K562 (cell line): Measurements from ENCODE around the gene GHDC. TPM values are rescaled to one million over a fixed set of nuclear protein-coding genes. Genes with fewer than 3 reads are reported as not detected.
A peak's percentile ranks its signal among the peaks of the same experiment; 100 is the strongest.

Experiments
- ATAC-seq: fragments of 200-7000 bp; cut with Tn5 transposase; 3 replicates; pipeline ENCODE4 v1.9.1; 2020; ENCODE audit warnings: moderate library complexity
- BruUV-seq: library from RNA; stranded (reverse); fragments of 400-500 nt; replicated peaks from 2 replicates; lab custom pipeline; 2021; lab: Mats Ljungman, UMichigan
- CTCF ChIA-PET: fragments of 300-600 bp; formaldehyde crosslinking; extraction: SDS; loops from one replicate; lab custom pipeline; 2021; ENCODE audit warnings: low intra/inter-chr PET ratio; lab: Yijun Ruan, JAX
- POLR2A ChIA-PET: fragments of 300-600, 350-650 bp; sonication (Branson Sonifier 250); formaldehyde crosslinking; extraction: SDS; loops from one replicate; lab custom pipeline; 2021; ENCODE audit warnings: antibody characterized with exemption, inconsistent platforms; lab: Yijun Ruan, JAX
- DNase-seq, 4 experiments: peaks; one replicate each; pipeline versions ENCODE4 v3.0.0 to v3.0.0-alpha.2; 2011 to 2018; ENCODE audit warnings: low spot score in 3 of 4, mixed read lengths in 3 of 4; ENCODE audit errors: extremely low read depth in 1 of 4
- FAIRE-seq: peaks from 2 replicates; lab custom pipeline; 2011; peaks lifted over from hg19 to GRCh38; lab: Jason Lieb, UNC
- H2AFZ ChIP-seq: 2 replicates; pipeline ENCODE4 v1.6.0; 2011; ENCODE audit warnings: low read depth, low read length, control low read depth, inconsistent platforms
- H3K27ac ChIP-seq: fragments of 200-600 bp; 3 replicates; pipeline ENCODE4 v1.8.0; 2011; ENCODE audit warnings: low read depth, mild to moderate bottlenecking, control low read depth, inconsistent platforms, low read length, moderate library complexity, mixed read lengths; ENCODE audit errors: extremely low read depth
- H3K27me3 ChIP-seq, 2 experiments: fragments of 300-600 bp in 1 of 2; 2 replicates in 1 of 2; 3 replicates in 1 of 2; pipeline versions ENCODE4 v1.6.0 to v1.8.0; 2011; ENCODE audit warnings: inconsistent platforms in 2 of 2, low read length in 2 of 2, mild to moderate bottlenecking in 1 of 2, mixed read lengths in 1 of 2, moderate library complexity in 1 of 2; ENCODE audit not compliant: control insufficient read depth in 2 of 2, insufficient read depth in 2 of 2
- H3K36me3 ChIP-seq: fragments of 300-600 bp; 3 replicates; pipeline ENCODE4 v1.8.0; 2011; ENCODE audit warnings: mild to moderate bottlenecking, low read length, inconsistent platforms; ENCODE audit not compliant: control insufficient read depth, insufficient read depth
- H3K4me1 ChIP-seq, 2 experiments: fragments of 200-600 bp in 1 of 2; replicated peaks in 1 of 2; 2 replicates in 1 of 2; 3 replicates in 1 of 2; pipeline versions ENCODE4 v1.5.1 to v1.8.0; 2011; ENCODE audit warnings: inconsistent platforms in 2 of 2, low read length in 2 of 2, mild to moderate bottlenecking in 1 of 2, mixed read lengths in 1 of 2, moderate library complexity in 1 of 2; ENCODE audit not compliant: control insufficient read depth in 2 of 2, insufficient read depth in 2 of 2
- H3K4me2 ChIP-seq: 2 replicates; pipeline ENCODE4 v1.6.1; 2011; ENCODE audit warnings: low read length, control low read depth, inconsistent platforms, mixed read lengths; ENCODE audit not compliant: insufficient read depth
- H3K4me3 ChIP-seq: fragments of 200-600 bp; sonication (generic), shearing (Covaris generic); 2 replicates; pipeline ENCODE4 v1.5.1; 2016; ENCODE audit warnings: control low read depth, inconsistent platforms
- H3K79me2 ChIP-seq: fragments of 200-600 bp; 3 replicates; pipeline ENCODE4 v1.8.0; 2011; ENCODE audit warnings: low read length, inconsistent platforms; ENCODE audit not compliant: control insufficient read depth, insufficient read depth
- H3K9ac ChIP-seq, 2 experiments: 2 replicates each; pipeline versions ENCODE4 v1.6.0 to v1.6.1; 2011; ENCODE audit warnings: low read depth in 2 of 2, low read length in 2 of 2, control low read depth in 1 of 2, inconsistent platforms in 1 of 2, mild to moderate bottlenecking in 1 of 2, mixed read lengths in 1 of 2; ENCODE audit not compliant: insufficient read depth in 1 of 2
- H3K9me1 ChIP-seq: one replicate; pipeline ENCODE4 v1.6.0; 2011; ENCODE audit warnings: inconsistent platforms, mild to moderate bottlenecking, low read length, moderate library complexity; ENCODE audit not compliant: control insufficient read depth, insufficient read depth
- H3K9me3 ChIP-seq: replicated peaks from 2 replicates; pipeline ENCODE4 v1.5.1; 2011; ENCODE audit warnings: low read depth, low read length, inconsistent platforms; ENCODE audit not compliant: control insufficient read depth, insufficient read depth
- H4K20me1 ChIP-seq: replicated peaks from 2 replicates; pipeline ENCODE4 v1.6.1; 2011; ENCODE audit warnings: low read length, inconsistent platforms, mixed read lengths; ENCODE audit not compliant: control insufficient read depth, insufficient read depth
- ATF3 ChIP-seq, 2 experiments: fragments of 450-650 bp in 1 of 2; sonication (generic) in 1 of 2; formaldehyde crosslinking in 1 of 2; IDR thresholded peaks in 1 of 2; conservative IDR thresholded peaks in 1 of 2; 2 replicates each; pipeline versions ENCODE4 v1.6.1 to v1.8.1; 2016 to 2023; ENCODE audit warnings: mild to moderate bottlenecking in 2 of 2, moderate library complexity in 2 of 2, inconsistent platforms in 1 of 2, missing genetic modification reagents in 1 of 2
- BCLAF1 ChIP-seq, 2 experiments: fragments of 450-650 bp in 1 of 2; IDR thresholded peaks; 2 replicates each; pipeline ENCODE4 v1.6.1; 2011 to 2017; ENCODE audit warnings: low read depth in 2 of 2, antibody characterized with exemption in 1 of 2, borderline replicate concordance in 1 of 2, low read length in 1 of 2, mild to moderate bottlenecking in 1 of 2, mixed read lengths in 1 of 2; ENCODE audit not compliant: control insufficient read depth in 1 of 2
- SPI1 ChIP-seq: IDR thresholded peaks from 2 replicates; pipeline ENCODE4 v1.6.1; 2011; ENCODE audit warnings: low read depth, low read length, control low read depth, borderline replicate concordance
- THRB ChIP-seq: fragments of 450-650 bp; formaldehyde crosslinking; conservative IDR thresholded peaks from 2 replicates; pipeline ENCODE4 v1.4.0; 2022; ENCODE audit warnings: mild to moderate bottlenecking, missing genetic modification characterization
- ZNF24 ChIP-seq: fragments of 450-650 bp; IDR thresholded peaks from 2 replicates; pipeline ENCODE4 v1.6.1; 2016
- WGBS: fragments of 100-300 bp; shearing (Covaris generic); methylation state at CpG from one replicate; pipeline ENCODE4 v1.1.6; 2016; ENCODE audit warnings: low coverage, mixed read lengths; ENCODE audit not compliant: insufficient coverage; ENCODE audit errors: missing lambda C conversion rate; 5-methylcytosine and 5-hydroxymethylcytosine counted together
- in situ Hi-C: fragments of 300-500 bp; cut with MboI; formaldehyde crosslinking; loops from 4 replicates; pipeline ENCODE4 v1.15.0; 2018; ENCODE audit warnings: inconsistent platforms, mixed read lengths
- intact Hi-C: fragments of 100-400 bp; cut with micrococcal nuclease; formaldehyde crosslinking; loops from 2 replicates; pipeline ENCODE4 v1.14.2; 2022
- polyA plus RNA-seq, 8 experiments: library from polyadenylated mRNA; depleted of rRNA in 4 of 8; stranded (reverse) in 5 of 8; unstranded in 3 of 8; fragments of >200 nt; fragmentation: Nextera tagmentation in 2 of 8; fragmentation: Illumina TruSeq in 1 of 8; extraction: Ambion mirVana in 2 of 8; extraction: Trizol in 1 of 8; gene quantifications; 2 replicates each; pipeline versions ENCODE4 v1.2.1 to v1.2.3, GENCODE V29; 2011 to 2014; ENCODE audit warnings: inconsistent platforms in 1 of 8, missing spikeins in 1 of 8
- total RNA-seq, 7 experiments: library from RNA; depleted of rRNA in 6 of 7; stranded (reverse); fragments of >200 nt in 6 of 7; fragmentation: Illumina TruSeq in 2 of 7; extraction: Trizol in 2 of 7; gene quantifications; 2 replicates each; pipeline versions ENCODE4 v1.2.1 to v1.2.3, GENCODE V29; 2011 to 2021; ENCODE audit warnings: low replicate concordance in 1 of 7
- TF ChIP-seq, protein P1 (sequence below), 2 experiments: IDR thresholded peaks; 2 replicates each; pipeline ENCODE4 v1.6.1; 2012; ENCODE audit warnings: improper control_type of control experiment in 2 of 2, low read depth in 2 of 2, low read length in 2 of 2, borderline replicate concordance in 1 of 2

GHDC gene
- total and polyA plus RNA-seq, 9 of the 15 experiments (the other 6 are each of a cell fraction or from before 2014, with no cell fraction given) = 0.65 to 23.2 (median 11.2) TPM

DNA sequence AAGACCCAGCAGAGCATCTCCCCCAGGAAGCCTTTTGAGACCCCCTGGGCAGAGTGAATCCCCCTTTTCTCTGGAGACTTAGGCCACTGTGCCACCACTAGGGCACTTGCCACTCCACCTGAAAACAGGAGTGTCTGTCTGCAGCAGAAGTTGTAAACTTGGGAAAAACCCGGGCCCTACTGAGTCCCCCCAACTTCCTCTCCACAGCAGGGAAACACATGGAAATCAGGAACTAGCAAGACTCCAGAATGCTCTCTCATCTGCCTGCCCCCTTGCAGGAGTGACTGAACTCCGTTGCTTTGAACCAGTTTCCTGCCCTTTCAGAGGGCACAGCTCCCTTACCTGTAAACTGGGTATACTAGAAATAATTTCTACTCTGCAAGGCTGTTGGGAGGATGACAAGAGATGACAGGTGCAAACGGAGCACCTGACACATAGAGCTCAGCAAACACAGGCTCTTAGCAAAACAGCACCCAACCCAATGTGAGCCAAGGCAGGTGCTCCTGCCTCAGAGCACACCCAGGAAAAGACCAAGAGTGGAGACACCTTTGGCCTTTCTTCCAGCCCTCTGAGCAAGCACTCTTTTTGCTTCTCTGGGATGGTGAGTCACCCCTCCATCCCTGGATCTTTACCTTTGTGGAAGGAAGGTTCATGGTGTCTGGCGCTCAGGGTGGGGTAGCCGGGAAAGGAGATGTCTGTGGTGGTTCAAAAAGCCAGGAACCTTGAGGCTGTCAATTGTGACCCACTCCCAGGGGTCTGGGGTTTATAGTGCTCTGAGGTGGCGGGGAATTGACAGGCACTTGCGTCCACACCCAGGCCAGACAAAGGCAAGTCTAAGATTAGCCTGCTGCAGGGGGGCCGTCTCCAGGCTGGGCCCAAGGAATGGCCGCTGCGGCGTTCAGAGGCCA lies 9.3 kb downstream of the GHDC start, which contains the start of gene HCRT:
Gene HCRT, minus strand, starts transcription at position 740 of the 908 bp plus-strand sequence. Its CDS starts 87 bp downstream, at position 653.
- ChIA-PET CTCF (no interaction called here), POLR2A (interaction anchor here (0.6 to 1.9 kb wide), 2 partner anchors 9 to 256 kb away, joined by 3 to 7 read pairs; partner anchors contain the start of gene GHDC)
- Histone ChIP-seq H3K9me1 (no peaks in the 10 kb centered on the region), H3K4me1 (peaks cover 31 to 48% of the 10 kb centered on the region in 2 experiments), H4K20me1 (0 out of 2 replicates have a peak, but pooled peaks cover under 1% of the 10 kb centered on the region), H3K9ac (peak within 1 kb of the TSS; percentile 34 to 87; a peak in 3 of 4 replicates), H3K36me3 (no peaks in the 10 kb centered on the region), H3K4me3 (peak within 1 kb of the TSS; percentile 65), H3K27ac (0 out of 3 replicates have a peak within 1 kb of the TSS, but pooled peaks have one; percentile 36), H3K79me2 (peaks cover 11% of the 10 kb centered on the region; the same call in 2 of the 3 replicates), H3K9me3 (no peaks in the 10 kb centered on the region), H3K27me3 (no peaks in the 10 kb centered on the region), H2AFZ (peak within 1 kb of the TSS; percentile 96), H3K4me2 (peak within 1 kb of the TSS; percentile 95)
- BruUV-seq = TSS peak; percentile 66
- TF ChIP-seq ATF3 (IDR thresholded peaks at IDR 0.05) (peak; percentile 55), ATF3 (CRISPR knock-in tag; conservative IDR thresholded peaks at IDR 0.05) (no peak), SPI1 (peak; percentile 58; the same call in 1 of the 2 replicates), BCLAF1 (IDR thresholded peaks at IDR 0.05; ENCODE audit: borderline replicate concordance in 1 of 2, control insufficient read depth in 1 of 2, low read depth in 2 of 2, low read length in 1 of 2) (no peak), THRB (CRISPR knock-in tag) (no peak), ZNF24 (no peak)
- TF ChIP-seq, protein P1, sequence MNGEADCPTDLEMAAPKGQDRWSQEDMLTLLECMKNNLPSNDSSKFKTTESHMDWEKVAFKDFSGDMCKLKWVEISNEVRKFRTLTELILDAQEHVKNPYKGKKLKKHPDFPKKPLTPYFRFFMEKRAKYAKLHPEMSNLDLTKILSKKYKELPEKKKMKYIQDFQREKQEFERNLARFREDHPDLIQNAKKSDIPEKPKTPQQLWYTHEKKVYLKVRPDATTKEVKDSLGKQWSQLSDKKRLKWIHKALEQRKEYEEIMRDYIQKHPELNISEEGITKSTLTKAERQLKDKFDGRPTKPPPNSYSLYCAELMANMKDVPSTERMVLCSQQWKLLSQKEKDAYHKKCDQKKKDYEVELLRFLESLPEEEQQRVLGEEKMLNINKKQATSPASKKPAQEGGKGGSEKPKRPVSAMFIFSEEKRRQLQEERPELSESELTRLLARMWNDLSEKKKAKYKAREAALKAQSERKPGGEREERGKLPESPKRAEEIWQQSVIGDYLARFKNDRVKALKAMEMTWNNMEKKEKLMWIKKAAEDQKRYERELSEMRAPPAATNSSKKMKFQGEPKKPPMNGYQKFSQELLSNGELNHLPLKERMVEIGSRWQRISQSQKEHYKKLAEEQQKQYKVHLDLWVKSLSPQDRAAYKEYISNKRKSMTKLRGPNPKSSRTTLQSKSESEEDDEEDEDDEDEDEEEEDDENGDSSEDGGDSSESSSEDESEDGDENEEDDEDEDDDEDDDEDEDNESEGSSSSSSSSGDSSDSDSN (IDR thresholded peaks at IDR 0.05; ENCODE audit: borderline replicate concordance in 1 of 2, low read depth in 2 of 2, low read length in 2 of 2) = no peak
- no peak for ATAC-seq
- no peak for DNase-seq
- no peak for FAIRE-seq
- 72% methylated on average over 11 of the region's 11 CpGs for WGBS
- in situ Hi-C loops = no loop called here
- intact Hi-C loops = loop anchor here (5.0 to 10.0 kb wide), 2 partner anchors 220 to 223 kb away; no protein-coding TSS in a partner anchor
